ENCODE data around the gene FUT6. TPM values are rescaled to one million over a fixed set of nuclear protein-coding genes. Genes with fewer than 3 reads are reported as not detected.

The FUT6 gene
- total RNA-seq, 1 donor from 2014 or later: not detected

GRCh38 chr19:5806905-5807304 is 32.6 kb downstream of the FUT6 start:
- no peak for TF ChIP-seq CTCF (IDR thresholded peaks at IDR 0.05; ENCODE audit: unreplicated experiment)
- DNase-seq (ENCODE audit: low spot score, unreplicated experiment): no peak
- no peaks in the 10 kb centered on the region for H3K9me3 Mint-ChIP-seq (ENCODE audit: low read depth)
- no peaks in the 10 kb centered on the region for H3K36me3 Mint-ChIP-seq (ENCODE audit: insufficient read depth)
- H3K27me3 Mint-ChIP-seq: peaks cover 31% of the 10 kb centered on the region
- peaks cover 3% of the 10 kb centered on the region for H3K4me1 Mint-ChIP-seq (ENCODE audit: low read depth)
- H3K27ac Mint-ChIP-seq: no peak overlapping the region
- H3K4me3 Mint-ChIP-seq (ENCODE audit: low read depth): no peak overlapping the region

GRCh38 chr19:5806133-5806489 is 33.4 kb downstream of the FUT6 start:
- no peak for TF ChIP-seq CTCF (IDR thresholded peaks at IDR 0.05; ENCODE audit: unreplicated experiment)
- Mint-ChIP-seq H3K9me3 (ENCODE audit: low read depth) (no peaks in the 10 kb centered on the region), H3K27ac (no peak overlapping the region), H3K4me1 (ENCODE audit: low read depth) (peaks cover 4% of the 10 kb centered on the region), H3K27me3 (peaks cover 33% of the 10 kb centered on the region), H3K4me3 (ENCODE audit: low read depth) (peak overlapping the region; percentile 52), H3K36me3 (ENCODE audit: insufficient read depth) (no peaks in the 10 kb centered on the region)
- DNase-seq (ENCODE audit: low spot score, unreplicated experiment): no peak

GRCh38 chr19:5805462-5806132 is 33.9 kb downstream of the FUT6 start:
- TF ChIP-seq CTCF (IDR thresholded peaks at IDR 0.05; ENCODE audit: unreplicated experiment): peak; percentile 80
- Mint-ChIP-seq H3K36me3 (ENCODE audit: insufficient read depth) (no peaks in the 10 kb centered on the region), H3K9me3 (ENCODE audit: low read depth) (no peaks in the 10 kb centered on the region), H3K4me3 (ENCODE audit: low read depth) (peak overlapping the region; percentile 52), H3K27ac (no peak overlapping the region), H3K4me1 (ENCODE audit: low read depth) (peaks cover 4% of the 10 kb centered on the region), H3K27me3 (peaks cover 35% of the 10 kb centered on the region)
- DNase-seq (ENCODE audit: low spot score, unreplicated experiment): peak; percentile 84

GRCh38 chr19:5804516-5805461 is 34.7 kb downstream of the FUT6 start, which contains the start of gene NRTN:
NRTN (plus strand) TSS chr19:5805067; CDS start chr19:5824166, 19,099 bp downstream.
- Mint-ChIP-seq H3K36me3 (ENCODE audit: insufficient read depth) (no peaks in the 10 kb centered on the region), H3K9me3 (ENCODE audit: low read depth) (no peaks in the 10 kb centered on the region), H3K27me3 (peaks cover 36% of the 10 kb centered on the region), H3K27ac (peak within 1 kb of the TSS; percentile 71), H3K4me3 (ENCODE audit: low read depth) (peak within 1 kb of the TSS; percentile 63), H3K4me1 (ENCODE audit: low read depth) (peaks cover 4% of the 10 kb centered on the region)
- DNase-seq (ENCODE audit: low spot score, unreplicated experiment): no peak
- no peak for TF ChIP-seq CTCF (IDR thresholded peaks at IDR 0.05; ENCODE audit: unreplicated experiment)

- H3K36me3 Mint-ChIP-seq (ENCODE audit: insufficient read depth): no peaks in the 10 kb centered on the region
- H3K4me3 Mint-ChIP-seq (ENCODE audit: low read depth): peak overlapping the region; percentile 63
- peak; percentile 96 for TF ChIP-seq CTCF (IDR thresholded peaks at IDR 0.05; ENCODE audit: unreplicated experiment)
Measured at GRCh38 chr19:5803752-5804515, 35.6 kb downstream of the FUT6 start.

More at GRCh38 chr19:5803752-5804515, 35.6 kb downstream of the FUT6 start:
- Mint-ChIP-seq H3K27ac (peak overlapping the region; percentile 71), H3K27me3 (peaks cover 43% of the 10 kb centered on the region), H3K9me3 (ENCODE audit: low read depth) (no peaks in the 10 kb centered on the region), H3K4me1 (ENCODE audit: low read depth) (peaks cover 4% of the 10 kb centered on the region)
- peak; percentile 96 for DNase-seq (ENCODE audit: low spot score, unreplicated experiment)

All from progenitor cell of endocrine pancreas (in vitro differentiated cells).